CD4-positive, alpha-beta memory T cell (primary cell): Measurements from ENCODE around the gene FBXW8. TPM values are rescaled to one million over a fixed set of nuclear protein-coding genes. Genes with fewer than 3 reads are reported as not detected.

Experiments used
- CTCF ChIA-PET: fragments of 350-600 bp; sonication (Branson Sonifier 250); formaldehyde crosslinking; loops from one replicate; lab custom pipeline; 2021; ENCODE audit warnings: inconsistent platforms; ENCODE audit not compliant: partially characterized antibody; lab: Charles Lee
- POLR2A ChIA-PET: fragments of 350-600 bp; sonication (Branson Sonifier 250); formaldehyde crosslinking; loops from one replicate; lab custom pipeline; 2021; ENCODE audit not compliant: partially characterized antibody; lab: Charles Lee
- DNase-seq, 5 donors: peaks; one replicate each; pipeline versions ENCODE4 v3.0.0 to v3.0.0-alpha.2; 2020 to 2022; ENCODE audit warnings: mixed read lengths in 1 of 5
- H3K27ac ChIP-seq: one replicate; pipeline ENCODE4 v1.7.0; 2013; ENCODE audit warnings: low read depth, low read length
- H3K27me3 ChIP-seq: 2 replicates; pipeline ENCODE4 v1.7.0; 2013; ENCODE audit warnings: mild to moderate bottlenecking, low read length, moderate library complexity; ENCODE audit not compliant: insufficient read depth
- H3K36me3 ChIP-seq: 2 replicates; pipeline ENCODE4 v1.7.0; 2013; ENCODE audit warnings: mild to moderate bottlenecking, low read length, moderate library complexity; ENCODE audit not compliant: insufficient read depth
- H3K4me1 ChIP-seq: 2 replicates; pipeline ENCODE4 v1.7.0; 2013; ENCODE audit warnings: mild to moderate bottlenecking, low read length, moderate library complexity; ENCODE audit not compliant: insufficient read depth
- H3K4me3 ChIP-seq, 2 donors: one replicate each; pipeline ENCODE4 v1.7.0; 2013; ENCODE audit warnings: low read length in 2 of 2, mild to moderate bottlenecking in 1 of 2
- H3K9me3 ChIP-seq, 2 donors: one replicate each; pipeline ENCODE4 v1.7.0; 2013; ENCODE audit warnings: low read length in 2 of 2, control low read depth in 1 of 2; ENCODE audit not compliant: control insufficient read depth in 1 of 2
- H3K27ac Mint-ChIP-seq, 7 donors: one replicate each; pipeline ENCODE4 v1.8.0; 2020 to 2021; ENCODE audit warnings: mixed read lengths in 7 of 7, mild to moderate bottlenecking in 6 of 7, inconsistent platforms in 3 of 7, moderate library complexity in 3 of 7
- H3K27me3 Mint-ChIP-seq, 2 donors: one replicate each; pipeline ENCODE4 v1.8.0; 2020 to 2021; ENCODE audit warnings: mixed read lengths in 2 of 2
- H3K36me3 Mint-ChIP-seq, 2 donors: one replicate each; pipeline ENCODE4 v1.8.0; 2020 to 2021; ENCODE audit warnings: mixed read lengths in 2 of 2, inconsistent platforms in 1 of 2, mild to moderate bottlenecking in 1 of 2
- H3K4me1 Mint-ChIP-seq, 4 donors: one replicate each; pipeline ENCODE4 v1.8.0; 2020 to 2021; ENCODE audit warnings: mixed read lengths in 4 of 4, mild to moderate bottlenecking in 1 of 4
- H3K4me3 Mint-ChIP-seq, 8 donors: one replicate each; pipeline ENCODE4 v1.8.0; 2020 to 2021; ENCODE audit warnings: mixed read lengths in 8 of 8, mild to moderate bottlenecking in 7 of 8, moderate library complexity in 6 of 8, inconsistent platforms in 3 of 8
- H3K9me3 Mint-ChIP-seq, 8 donors: one replicate each; pipeline ENCODE4 v1.8.0; 2020 to 2021; ENCODE audit warnings: mixed read lengths in 8 of 8, mild to moderate bottlenecking in 5 of 8, inconsistent platforms in 3 of 8, moderate library complexity in 1 of 8
- intact Hi-C: fragments of 100-400 bp; cut with micrococcal nuclease; formaldehyde crosslinking; loops from one replicate; pipeline ENCODE4 v1.15.1; 2023
- polyA plus RNA-seq, 2 donors: library from polyadenylated mRNA; unstranded; fragments of 300-500 nt; fragmentation: Illumina TruSeq; gene quantifications; one replicate each; pipeline ENCODE4 v1.2.3, GENCODE V29; 2021
- total RNA-seq, 2 experiments: library from RNA; stranded (reverse); gene quantifications; one replicate each; pipeline ENCODE4 v1.2.3, GENCODE V29; 2021

FBXW8 gene
- total and polyA plus RNA-seq, 4 experiments from 2014 or later = 2.3 to 10.2 (median 7.0) TPM

- DNase-seq = no peak
- intact Hi-C loops = no loop called here
- Mint-ChIP-seq H3K4me1 (no peaks in the 10 kb centered on the region), H3K9me3 (no peaks in the 10 kb centered on the region), H3K27me3 (no peaks in the 10 kb centered on the region), H3K36me3 (no peaks in the 10 kb centered on the region), H3K4me3 (no peak overlapping the region), H3K27ac (no peak overlapping the region)
- Histone ChIP-seq H3K9me3 (no peaks in the 10 kb centered on the region), H3K36me3 (no peaks in the 10 kb centered on the region), H3K4me3 (no peak overlapping the region), H3K27me3 (no peaks in the 10 kb centered on the region), H3K4me1 (no peaks in the 10 kb centered on the region), H3K27ac (no peak overlapping the region)
- POLR2A ChIA-PET = no interaction called here
- CTCF ChIA-PET = no interaction called here
These were observed 134.6 kb downstream of the FBXW8 start for GRCh38 chr12:117045160-117046010.

GRCh38 chr12:117046011-117046369 is 135.2 kb downstream of the FBXW8 start:
- POLR2A ChIA-PET = no interaction called here
- Histone ChIP-seq H3K27me3 (no peaks in the 10 kb centered on the region), H3K4me1 (no peaks in the 10 kb centered on the region), H3K9me3 (no peaks in the 10 kb centered on the region), H3K4me3 (no peak overlapping the region), H3K36me3 (no peaks in the 10 kb centered on the region), H3K27ac (no peak overlapping the region)
- no peak for DNase-seq
- Mint-ChIP-seq H3K36me3 (no peaks in the 10 kb centered on the region), H3K27me3 (no peaks in the 10 kb centered on the region), H3K4me1 (no peaks in the 10 kb centered on the region), H3K9me3 (no peaks in the 10 kb centered on the region), H3K27ac (no peak overlapping the region), H3K4me3 (no peak overlapping the region)
- CTCF ChIA-PET = no interaction called here
- intact Hi-C loops = no loop called here

- no peaks in the 10 kb centered on the region for H3K27me3 Mint-ChIP-seq
- H3K27me3 ChIP-seq = no peaks in the 10 kb centered on the region
- H3K36me3 Mint-ChIP-seq = no peaks in the 10 kb centered on the region
- H3K36me3 ChIP-seq = no peaks in the 10 kb centered on the region
- no peaks in the 10 kb centered on the region for H3K4me1 Mint-ChIP-seq
- H3K27ac ChIP-seq = no peak overlapping the region
- no peaks in the 10 kb centered on the region for H3K9me3 ChIP-seq
- no peak overlapping the region for H3K27ac Mint-ChIP-seq
- DNase-seq = no peak
- no peak overlapping the region for H3K4me3 Mint-ChIP-seq
- H3K4me1 ChIP-seq = no peaks in the 10 kb centered on the region
- intact Hi-C loops = no loop called here
- H3K9me3 Mint-ChIP-seq = no peaks in the 10 kb centered on the region
- CTCF ChIA-PET = no interaction called here
- POLR2A ChIA-PET = no interaction called here
- no peak overlapping the region for H3K4me3 ChIP-seq
These were observed 135.7 kb downstream of the FBXW8 start for GRCh38 chr12:117046425-117046824.

GRCh38 chr12:117046861-117047530 is 136.2 kb downstream of the FBXW8 start:
- Mint-ChIP-seq H3K36me3 (no peaks in the 10 kb centered on the region), H3K4me3 (no peak overlapping the region), H3K27ac (no peak overlapping the region), H3K27me3 (no peaks in the 10 kb centered on the region), H3K4me1 (no peaks in the 10 kb centered on the region), H3K9me3 (no peaks in the 10 kb centered on the region)
- DNase-seq = no peak
- no peaks in the 10 kb centered on the region for H3K27me3 ChIP-seq
- H3K9me3 ChIP-seq = no peaks in the 10 kb centered on the region
- ChIA-PET CTCF (no interaction called here), POLR2A (no interaction called here)
- H3K27ac ChIP-seq = no peak overlapping the region
- no peak overlapping the region for H3K4me3 ChIP-seq
- H3K4me1 ChIP-seq = no peaks in the 10 kb centered on the region
- H3K36me3 ChIP-seq = no peaks in the 10 kb centered on the region
- intact Hi-C loops = no loop called here

GRCh38 chr12:117047810-117048584 is 137.2 kb downstream of the FBXW8 start:
- H3K4me1 ChIP-seq = no peaks in the 10 kb centered on the region
- H3K36me3 ChIP-seq = no peaks in the 10 kb centered on the region
- no peaks in the 10 kb centered on the region for H3K4me1 Mint-ChIP-seq
- H3K4me3 Mint-ChIP-seq = no peak overlapping the region
- no peaks in the 10 kb centered on the region for H3K36me3 Mint-ChIP-seq
- H3K27me3 ChIP-seq = no peaks in the 10 kb centered on the region
- no peak overlapping the region for H3K27ac ChIP-seq
- H3K9me3 Mint-ChIP-seq = no peaks in the 10 kb centered on the region
- no peak overlapping the region for H3K4me3 ChIP-seq
- CTCF ChIA-PET = no interaction called here
- DNase-seq = no peak
- H3K27ac Mint-ChIP-seq = peak overlapping the region in 1 of 7 donors; percentile 43
- H3K9me3 ChIP-seq = no peaks in the 10 kb centered on the region
- intact Hi-C loops = no loop called here
- POLR2A ChIA-PET = no interaction called here
- H3K27me3 Mint-ChIP-seq = no peaks in the 10 kb centered on the region

- Mint-ChIP-seq H3K27me3 (no peaks in the 10 kb centered on the region), H3K4me1 (no peaks in the 10 kb centered on the region), H3K9me3 (no peaks in the 10 kb centered on the region), H3K27ac (no peak overlapping the region), H3K4me3 (no peak overlapping the region), H3K36me3 (no peaks in the 10 kb centered on the region)
- H3K27ac ChIP-seq = no peak overlapping the region
- no peaks in the 10 kb centered on the region for H3K4me1 ChIP-seq
- H3K9me3 ChIP-seq = no peaks in the 10 kb centered on the region
- no peak overlapping the region for H3K4me3 ChIP-seq
- CTCF ChIA-PET = no interaction called here
- intact Hi-C loops = no loop called here
- H3K27me3 ChIP-seq = no peaks in the 10 kb centered on the region
- H3K36me3 ChIP-seq = no peaks in the 10 kb centered on the region
- POLR2A ChIA-PET = no interaction called here
- DNase-seq = no peak
These were observed 137.8 kb downstream of the FBXW8 start for GRCh38 chr12:117048585-117048904.

GRCh38 chr12:117049295-117049694 is 138.5 kb downstream of the FBXW8 start:
- H3K4me1 Mint-ChIP-seq = no peaks in the 10 kb centered on the region
- Histone ChIP-seq H3K9me3 (no peaks in the 10 kb centered on the region), H3K4me3 (no peak overlapping the region), H3K4me1 (no peaks in the 10 kb centered on the region), H3K36me3 (no peaks in the 10 kb centered on the region), H3K27ac (no peak overlapping the region), H3K27me3 (no peaks in the 10 kb centered on the region)
- no peak overlapping the region for H3K27ac Mint-ChIP-seq
- H3K4me3 Mint-ChIP-seq = no peak overlapping the region
- no peaks in the 10 kb centered on the region for H3K27me3 Mint-ChIP-seq
- ChIA-PET CTCF (interaction anchor here (0.7 to 0.8 kb wide), 2 partner anchors 34 to 70 kb away, joined by 3 read pairs; no protein-coding TSS in a partner anchor), POLR2A (no interaction called here)
- H3K9me3 Mint-ChIP-seq = no peaks in the 10 kb centered on the region
- DNase-seq = no peak
- no peaks in the 10 kb centered on the region for H3K36me3 Mint-ChIP-seq
- intact Hi-C loops = no loop called here
